Fibroblast of pulmonary artery (primary cell): ENCODE data around the gene APRT.
"Not testable (repeated sequence)": the region's sequence is repeated elsewhere in the genome, so short reads cannot be mapped to it uniquely, and the experiment has no call there.

ENCODE experiments used
- DNase-seq: peaks from one replicate; pipeline ENCODE4 v3.0.0-alpha.2; 2010; ENCODE audit warnings: low read depth
- H3K4me3 ChIP-seq: replicated peaks from 2 replicates; pipeline ENCODE4 v1.5.1; 2011; ENCODE audit warnings: low read depth, mild to moderate bottlenecking, control low read depth, low read length, moderate library complexity
- CTCF ChIP-seq: IDR thresholded peaks from 2 replicates; pipeline ENCODE4 v1.5.1; 2011; ENCODE audit warnings: mild to moderate bottlenecking, control low read depth, low read length, inconsistent platforms; ENCODE audit errors: missing control alignments

The APRT gene

GRCh38 chr16:88824256-88825077 is 12.7 kb upstream of the APRT start:
- no peak overlapping the region for H3K4me3 ChIP-seq
- DNase-seq: no peak
- no peak for TF ChIP-seq CTCF

- not testable (repeated sequence) for DNase-seq, H3K4me3 ChIP-seq
Measured at GRCh38 chr16:88823646-88824045, 11.9 kb upstream of the APRT start.

- TF ChIP-seq CTCF: no peak
- DNase-seq: no peak
- H3K4me3 ChIP-seq: no peak overlapping the region
Measured at GRCh38 chr16:88822281-88823040, 10.7 kb upstream of the APRT start.

GRCh38 chr16:88821168-88821850 is 9.6 kb upstream of the APRT start:
- no peak for TF ChIP-seq CTCF
- no peak overlapping the region for H3K4me3 ChIP-seq
- DNase-seq: no peak

- DNase-seq: no peak
- TF ChIP-seq CTCF: no peak
- H3K4me3 ChIP-seq: no peak overlapping the region
Measured at GRCh38 chr16:88820385-88821025, 8.8 kb upstream of the APRT start.

GRCh38 chr16:88819126-88819525 is 7.4 kb upstream of the APRT start:
- no peak overlapping the region for H3K4me3 ChIP-seq
- no peak for TF ChIP-seq CTCF
- DNase-seq: no peak

GRCh38 chr16:88818575-88818874 is 6.8 kb upstream of the APRT start:
- DNase-seq: no peak
- no peak overlapping the region for H3K4me3 ChIP-seq
- no peak for TF ChIP-seq CTCF
